Measurements from ENCODE around the gene SETBP1.

SETBP1 gene

GRCh38 chr18:44651918-44652572 is 28.6 kb upstream of the SETBP1 start:
- no peaks in the 10 kb centered on the region for H3K36me3 ChIP-seq
- H3K4me1 ChIP-seq, result no peaks in the 10 kb centered on the region
- H3K27ac ChIP-seq, result no peak overlapping the region
- H3K4me2 ChIP-seq, result no peak overlapping the region
- no peaks in the 10 kb centered on the region for H4K20me1 ChIP-seq
- no peaks in the 10 kb centered on the region for H3K27me3 ChIP-seq
- no peaks in the 10 kb centered on the region for H3K9me3 ChIP-seq
- H3K9ac ChIP-seq, result no peak overlapping the region
- no peak for TF ChIP-seq Cebpa-rat (IDR thresholded peaks at IDR 0.05)
- H3K4me3 ChIP-seq, result no peak overlapping the region

GRCh38 chr18:44652722-44653121 is 28.0 kb upstream of the SETBP1 start:
- Histone ChIP-seq H4K20me1 (no peaks in the 10 kb centered on the region), H3K9ac (no peak overlapping the region), H3K36me3 (no peaks in the 10 kb centered on the region), H3K9me3 (no peaks in the 10 kb centered on the region), H3K4me3 (no peak overlapping the region), H3K4me1 (no peaks in the 10 kb centered on the region), H3K27me3 (no peaks in the 10 kb centered on the region), H3K27ac (no peak overlapping the region), H3K4me2 (no peak overlapping the region)
- TF ChIP-seq Cebpa-rat (IDR thresholded peaks at IDR 0.05), result no peak

GRCh38 chr18:44654573-44654972 is 26.1 kb upstream of the SETBP1 start:
- Histone ChIP-seq H3K36me3 (no peaks in the 10 kb centered on the region), H3K4me3 (no peak overlapping the region), H3K9me3 (no peaks in the 10 kb centered on the region), H3K27ac (no peak overlapping the region), H3K4me1 (no peaks in the 10 kb centered on the region), H3K4me2 (no peak overlapping the region), H4K20me1 (no peaks in the 10 kb centered on the region), H3K27me3 (no peaks in the 10 kb centered on the region), H3K9ac (no peak overlapping the region)
- TF ChIP-seq Cebpa-rat (IDR thresholded peaks at IDR 0.05), result no peak

DNA sequence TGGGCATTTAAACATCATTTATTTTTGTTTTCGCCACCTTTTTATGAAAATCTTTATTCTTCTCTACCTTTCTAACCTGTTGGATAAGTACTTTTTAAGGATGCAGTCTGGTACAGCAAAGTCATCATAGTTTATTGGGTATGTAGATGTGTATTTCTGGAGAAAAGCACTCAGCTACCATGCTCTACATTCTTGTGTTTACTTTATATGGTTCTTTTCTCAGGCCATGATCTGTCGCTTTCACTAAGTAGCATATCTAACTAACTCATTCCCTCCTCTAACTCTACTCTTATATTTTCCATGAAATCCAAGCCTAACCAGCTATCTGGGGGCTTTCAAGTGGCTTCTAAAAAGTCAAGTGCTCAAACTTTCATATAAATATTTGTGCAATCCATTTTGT is 25.3 kb upstream of the SETBP1 start:
- H3K36me3 ChIP-seq, result no peaks in the 10 kb centered on the region
- H4K20me1 ChIP-seq, result no peaks in the 10 kb centered on the region
- H3K9me3 ChIP-seq, result no peaks in the 10 kb centered on the region
- no peak for TF ChIP-seq Cebpa-rat (IDR thresholded peaks at IDR 0.05)
- H3K27me3 ChIP-seq, result no peaks in the 10 kb centered on the region
- H3K9ac ChIP-seq, result no peak overlapping the region
- H3K27ac ChIP-seq, result no peak overlapping the region
- H3K4me3 ChIP-seq, result no peak overlapping the region
- H3K4me2 ChIP-seq, result no peak overlapping the region
- no peaks in the 10 kb centered on the region for H3K4me1 ChIP-seq

- Histone ChIP-seq H3K27me3 (no peaks in the 10 kb centered on the region), H3K27ac (no peak overlapping the region), H3K4me1 (no peaks in the 10 kb centered on the region), H3K9ac (no peak overlapping the region), H3K9me3 (no peaks in the 10 kb centered on the region), H3K4me2 (no peak overlapping the region), H4K20me1 (no peaks in the 10 kb centered on the region), H3K4me3 (no peak overlapping the region), H3K36me3 (no peaks in the 10 kb centered on the region)
- TF ChIP-seq Cebpa-rat (IDR thresholded peaks at IDR 0.05), result no peak
Observed at GRCh38 chr18:44659771-44660170, 20.9 kb upstream of the SETBP1 start.

GRCh38 chr18:44668270-44668975 is 12.3 kb upstream of the SETBP1 start:
- TF ChIP-seq Cebpa-rat (IDR thresholded peaks at IDR 0.05), result no peak
- Histone ChIP-seq H3K4me2 (no peak overlapping the region), H3K4me1 (no peaks in the 10 kb centered on the region), H3K27ac (no peak overlapping the region), H4K20me1 (no peaks in the 10 kb centered on the region), H3K36me3 (no peaks in the 10 kb centered on the region), H3K9me3 (no peaks in the 10 kb centered on the region), H3K9ac (no peak overlapping the region), H3K27me3 (no peaks in the 10 kb centered on the region), H3K4me3 (no peak overlapping the region)

DNA sequence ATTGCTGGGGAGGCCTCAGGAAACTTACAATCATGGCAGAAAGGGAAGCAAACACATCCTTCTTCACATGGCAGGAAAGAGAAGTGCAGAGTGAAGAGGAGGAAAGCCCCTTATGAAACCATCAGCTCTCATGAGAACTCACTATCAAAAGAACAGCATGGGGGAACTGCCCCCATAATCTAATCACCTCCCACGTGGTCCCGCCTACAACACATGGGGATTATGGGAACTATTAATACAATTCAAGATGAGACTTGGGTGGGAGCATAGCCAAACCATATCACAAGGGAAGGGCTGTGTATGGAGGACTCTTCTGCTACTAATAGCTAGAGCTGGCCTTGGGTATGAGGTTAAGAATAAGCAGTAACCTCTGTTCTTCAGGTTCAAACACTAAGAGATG is 8.8 kb upstream of the SETBP1 start:
- no peak overlapping the region for H3K4me3 ChIP-seq
- H3K27ac ChIP-seq, result no peak overlapping the region
- H3K9me3 ChIP-seq, result no peaks in the 10 kb centered on the region
- TF ChIP-seq Cebpa-rat (IDR thresholded peaks at IDR 0.05), result no peak
- H3K27me3 ChIP-seq, result no peaks in the 10 kb centered on the region
- H3K9ac ChIP-seq, result no peak overlapping the region
- H4K20me1 ChIP-seq, result no peaks in the 10 kb centered on the region
- no peak overlapping the region for H3K4me2 ChIP-seq
- H3K4me1 ChIP-seq, result no peaks in the 10 kb centered on the region
- no peaks in the 10 kb centered on the region for H3K36me3 ChIP-seq

DNA sequence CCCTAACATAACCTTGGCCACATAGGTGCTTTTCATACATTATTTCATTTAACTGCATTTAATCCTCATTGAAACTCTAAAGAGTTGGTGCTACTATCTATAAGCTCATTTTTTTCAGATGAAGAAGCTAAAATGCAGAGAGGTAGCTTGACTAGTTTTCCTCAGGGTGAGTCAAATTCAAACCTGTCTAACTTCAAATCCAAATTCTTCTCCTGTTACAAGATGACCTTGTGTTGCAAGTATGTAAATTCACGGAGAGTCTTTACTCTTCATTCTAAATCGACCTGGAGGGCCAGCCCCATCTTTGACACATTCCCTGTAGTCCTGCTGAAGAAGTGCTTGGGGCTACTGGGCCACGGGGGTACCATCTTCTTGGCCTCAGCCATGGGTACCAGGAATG is 8.2 kb upstream of the SETBP1 start:
- Histone ChIP-seq H3K36me3 (no peaks in the 10 kb centered on the region), H4K20me1 (no peaks in the 10 kb centered on the region), H3K4me1 (no peaks in the 10 kb centered on the region), H3K4me2 (no peak overlapping the region), H3K9me3 (no peaks in the 10 kb centered on the region), H3K4me3 (no peak overlapping the region), H3K27ac (no peak overlapping the region), H3K27me3 (no peaks in the 10 kb centered on the region), H3K9ac (no peak overlapping the region)
- no peak for TF ChIP-seq Cebpa-rat (IDR thresholded peaks at IDR 0.05)

DNA sequence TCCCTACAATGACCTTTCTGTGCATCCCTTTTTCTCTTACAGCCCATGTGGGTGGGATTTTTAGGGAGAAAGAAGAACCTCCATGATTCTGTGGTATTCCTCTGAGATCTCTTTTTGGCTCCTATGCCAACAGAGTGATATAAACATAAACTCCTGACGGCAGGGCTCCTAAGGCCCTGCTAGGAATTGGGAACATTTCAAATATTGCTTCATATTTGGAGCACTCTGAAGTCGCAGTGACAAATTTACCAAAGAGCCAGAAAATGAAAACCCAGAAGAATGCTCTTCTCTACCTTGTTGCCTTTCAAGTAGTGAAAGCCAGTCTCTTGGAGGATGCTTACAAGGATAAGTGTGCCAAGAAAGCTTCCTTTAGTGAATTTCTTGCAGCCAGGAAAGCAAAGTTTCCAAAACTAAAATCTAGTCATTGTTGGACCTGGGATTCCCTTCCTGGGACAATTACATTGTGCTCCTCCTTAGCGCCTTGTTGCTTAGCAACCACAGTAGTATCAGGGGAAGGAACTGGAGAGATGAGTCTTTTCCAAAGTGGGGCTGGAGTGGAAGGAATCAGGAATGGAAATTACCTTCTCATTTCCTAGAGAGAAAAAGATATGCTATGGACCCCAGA is 7.3 kb upstream of the SETBP1 start:
- 0 out of 2 replicates have a peak, but pooled peaks cover under 1% of the 10 kb centered on the region for H3K4me1 ChIP-seq
- no peaks in the 10 kb centered on the region for H3K27me3 ChIP-seq
- no peaks in the 10 kb centered on the region for H3K9me3 ChIP-seq
- H3K4me3 ChIP-seq, result no peak overlapping the region
- no peak for TF ChIP-seq Cebpa-rat (IDR thresholded peaks at IDR 0.05)
- H3K4me2 ChIP-seq, result no peak overlapping the region
- H3K9ac ChIP-seq, result no peak overlapping the region
- no peaks in the 10 kb centered on the region for H4K20me1 ChIP-seq
- no peak overlapping the region for H3K27ac ChIP-seq
- H3K36me3 ChIP-seq, result no peaks in the 10 kb centered on the region

DNA sequence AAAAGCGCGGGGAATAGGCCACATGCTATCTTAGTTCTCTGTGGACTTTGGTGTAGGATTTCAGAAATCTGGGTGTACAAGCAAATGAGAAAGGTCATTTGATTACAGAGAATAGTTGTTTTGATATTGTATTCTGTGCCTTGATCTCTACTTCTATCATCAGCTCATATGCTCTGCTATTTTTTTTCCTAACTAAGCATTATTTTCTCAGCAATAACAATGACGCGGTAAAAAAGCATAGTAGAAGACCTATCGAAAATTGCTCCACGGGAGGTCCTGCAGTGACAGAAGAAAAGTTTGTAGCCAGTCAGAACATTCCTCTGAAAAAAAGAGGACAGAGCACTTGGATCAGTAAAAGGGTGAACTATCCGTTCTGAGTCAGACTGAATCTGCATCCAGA is 2.8 kb upstream of the SETBP1 start:
- H3K27ac ChIP-seq, result no peak overlapping the region
- H3K36me3 ChIP-seq, result no peaks in the 10 kb centered on the region
- peaks cover 20% of the 10 kb centered on the region for H3K4me1 ChIP-seq
- H3K9me3 ChIP-seq, result no peaks in the 10 kb centered on the region
- no peak overlapping the region for H3K9ac ChIP-seq
- no peak for TF ChIP-seq Cebpa-rat (IDR thresholded peaks at IDR 0.05)
- no peak overlapping the region for H3K4me2 ChIP-seq
- peaks cover 29% of the 10 kb centered on the region for H3K27me3 ChIP-seq
- no peak overlapping the region for H3K4me3 ChIP-seq
- H4K20me1 ChIP-seq, result no peaks in the 10 kb centered on the region
